ENCODE results near the gene GK. TPM values are rescaled to one million over a fixed set of nuclear protein-coding genes. Genes with fewer than 3 reads are reported as not detected.
A peak's percentile ranks its signal among the peaks of the same experiment; 100 is the strongest.

GK gene
- total RNA-seq, 6 experiments from 2014 or later, result 23.6 to 121 (median 73.2) TPM

DNA sequence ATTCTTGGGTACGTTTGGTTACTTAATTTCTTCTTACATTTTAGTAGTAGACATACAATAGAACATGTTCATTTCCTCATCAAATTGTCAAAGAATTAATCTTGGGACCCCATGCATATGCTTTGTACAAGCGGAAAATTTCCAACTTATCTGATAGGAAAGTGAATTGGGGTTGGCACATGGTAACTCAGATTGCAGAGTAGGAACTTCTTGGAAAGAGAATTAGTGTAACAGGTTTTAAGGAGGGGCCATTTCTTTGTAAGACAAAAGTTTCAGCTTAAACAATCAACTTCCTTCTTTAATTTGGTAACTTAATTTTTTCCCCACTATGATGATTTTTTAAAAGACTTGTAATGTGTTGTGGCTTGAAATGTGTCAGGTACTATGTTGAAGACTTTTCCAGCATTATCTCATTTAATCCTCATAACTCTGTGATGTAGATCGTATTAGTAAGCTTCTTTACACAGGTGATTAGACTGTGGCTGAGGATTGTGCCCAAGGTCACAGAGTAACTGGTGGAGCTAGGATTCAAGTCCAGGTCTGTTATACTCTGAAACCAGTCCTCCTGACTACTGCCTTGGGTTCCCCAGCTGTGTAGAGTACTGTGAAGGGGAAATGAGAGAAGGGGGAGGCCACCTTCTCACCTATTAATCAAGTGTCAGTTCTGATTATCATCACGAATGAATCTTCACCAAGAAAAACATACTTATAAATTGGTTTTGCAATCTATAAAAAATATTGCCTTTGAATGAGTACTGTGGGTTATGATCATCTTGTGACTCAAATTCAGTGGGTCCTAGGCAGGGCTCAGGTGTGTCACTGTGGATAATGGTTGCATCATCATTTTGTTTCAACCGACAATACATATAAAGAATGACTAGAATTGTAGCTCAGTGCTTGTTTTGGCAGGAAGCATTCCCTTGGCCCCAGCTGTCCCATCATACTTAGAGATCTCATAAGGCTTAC is 4.3 kb downstream of the GK start:
- Histone ChIP-seq H3K4me3 (no peak overlapping the region), H3K9me3 (no peaks in the 10 kb centered on the region), H3K27me3 (no peaks in the 10 kb centered on the region), H3K27ac (no peak overlapping the region), H3K4me1 (no peaks in the 10 kb centered on the region), H3K36me3 (no peaks in the 10 kb centered on the region)
- intact Hi-C loops (cut with DNase I), result no loop called here
- no peak for DNase-seq
- no peak for ATAC-seq
- TF ChIP-seq CTCF (IDR thresholded peaks at IDR 0.05) (no peak), POLR2A (IDR thresholded peaks at IDR 0.05) (no peak)
- WGBS (ENCODE audit: insufficient coverage, low coverage, low lambda C conversion rate, missing lambda C conversion rate), result 36% methylated on average over 5 of the region's 5 CpGs

DNA sequence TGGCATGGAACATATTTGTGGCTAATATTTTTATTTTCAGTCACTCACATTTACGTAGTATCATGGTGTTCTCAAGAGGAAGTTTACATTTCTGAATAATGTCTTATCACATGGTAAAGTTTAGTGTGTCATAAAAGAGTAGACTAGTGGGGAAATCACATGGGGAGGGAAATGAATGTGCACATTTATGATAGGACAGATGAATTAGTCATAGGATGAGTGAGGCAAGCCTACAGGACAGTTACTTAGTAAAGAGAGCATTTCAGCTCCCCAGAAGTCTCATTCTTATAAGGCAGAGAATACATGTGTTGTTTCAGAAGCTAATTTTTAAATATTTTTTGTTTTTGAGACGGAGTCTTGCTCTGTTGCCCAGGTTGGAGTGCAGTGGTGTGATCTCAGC is 6.2 kb downstream of the GK start:
- Histone ChIP-seq H3K27ac (no peak overlapping the region), H3K4me1 (no peaks in the 10 kb centered on the region), H3K36me3 (no peaks in the 10 kb centered on the region), H3K9me3 (no peaks in the 10 kb centered on the region), H3K27me3 (no peaks in the 10 kb centered on the region), H3K4me3 (no peak overlapping the region)
- ATAC-seq (peak in 1 of 4 donors; percentile 44), DNase-seq (no peak)
- no peak for TF ChIP-seq CTCF (IDR thresholded peaks at IDR 0.05)
- peak; percentile 13 for TF ChIP-seq POLR2A (IDR thresholded peaks at IDR 0.05)
- intact Hi-C loops (cut with DNase I), result no loop called here
- 61% methylated on average over 2 of the region's 2 CpGs for WGBS (ENCODE audit: insufficient coverage, low coverage, low lambda C conversion rate, missing lambda C conversion rate)

- no peaks in the 10 kb centered on the region for H3K9me3 ChIP-seq
- no peaks in the 10 kb centered on the region for H3K27me3 ChIP-seq
- H3K4me3 ChIP-seq, result no peak overlapping the region
- ATAC-seq, result no peak
- no peaks in the 10 kb centered on the region for H3K36me3 ChIP-seq
- H3K27ac ChIP-seq, result no peak overlapping the region
- TF ChIP-seq POLR2A (IDR thresholded peaks at IDR 0.05), result no peak
- TF ChIP-seq CTCF (IDR thresholded peaks at IDR 0.05), result no peak
- 73% methylated on average over 5 of the region's 6 CpGs for WGBS (ENCODE audit: insufficient coverage, low coverage, low lambda C conversion rate, missing lambda C conversion rate)
- H3K4me1 ChIP-seq, result no peaks in the 10 kb centered on the region
- no peak for DNase-seq
- intact Hi-C loops (cut with DNase I), result no loop called here
These were observed 8.0 kb downstream of the GK start for GRCh38 chrX:30661228-30661627.

GRCh38 chrX:30663322-30663721 is 10.1 kb downstream of the GK start:
- Histone ChIP-seq H3K9me3 (no peaks in the 10 kb centered on the region), H3K4me1 (no peaks in the 10 kb centered on the region), H3K27ac (no peak overlapping the region), H3K4me3 (no peak overlapping the region), H3K36me3 (peaks cover 0 to 4% (median 0%) of the 10 kb centered on the region in 4 donors), H3K27me3 (no peaks in the 10 kb centered on the region)
- TF ChIP-seq POLR2A (IDR thresholded peaks at IDR 0.05) (no peak), CTCF (IDR thresholded peaks at IDR 0.05) (no peak)
- WGBS (ENCODE audit: insufficient coverage, low coverage, low lambda C conversion rate, missing lambda C conversion rate), result 54% methylated on average over 2 of the region's 2 CpGs
- DNase-seq (no peak), ATAC-seq (peak in 1 of 4 donors; percentile 23)
- intact Hi-C loops (cut with DNase I), result no loop called here

Measured in right lobe of liver (tissue), 6 donors.